Calu3 (cell line): ENCODE measurements around the gene STIM1. TPM values are rescaled to one million over a fixed set of nuclear protein-coding genes. Genes with fewer than 3 reads are reported as not detected.

Experiments used
- BruUV-seq: library from RNA; stranded (reverse); fragments of 400-500 nt; replicated peaks from 2 replicates; lab custom pipeline; 2021; lab: Mats Ljungman, UMichigan
- CTCF ChIA-PET: fragments of 300-600 bp; sonication (Branson Sonifier 250); formaldehyde crosslinking; loops from one replicate; lab custom pipeline; 2022; ENCODE audit warnings: antibody characterized with exemption; lab: Charles Lee
- DNase-seq: peaks from one replicate; pipeline ENCODE4 v3.0.0; 2022
- H3K27ac Mint-ChIP-seq: one replicate; pipeline ENCODE4 v1.8.0; 2022; ENCODE audit warnings: mixed read lengths; ENCODE audit not compliant: unreplicated experiment
- H3K27me3 Mint-ChIP-seq: one replicate; pipeline ENCODE4 v1.8.0; 2022; ENCODE audit warnings: mixed read lengths; ENCODE audit not compliant: unreplicated experiment
- H3K36me3 Mint-ChIP-seq: one replicate; pipeline ENCODE4 v1.8.0; 2022; ENCODE audit warnings: mild to moderate bottlenecking, moderate library complexity, mixed read lengths; ENCODE audit not compliant: insufficient read depth, unreplicated experiment
- H3K4me1 Mint-ChIP-seq: one replicate; pipeline ENCODE4 v1.8.0; 2022; ENCODE audit warnings: mild to moderate bottlenecking, low read depth, mixed read lengths; ENCODE audit not compliant: unreplicated experiment
- H3K4me3 Mint-ChIP-seq: one replicate; pipeline ENCODE4 v1.8.0; 2022; ENCODE audit warnings: mild to moderate bottlenecking, low read depth, moderate library complexity, mixed read lengths; ENCODE audit not compliant: unreplicated experiment
- H3K9me3 Mint-ChIP-seq: one replicate; pipeline ENCODE4 v1.8.0; 2022; ENCODE audit warnings: low read depth, mixed read lengths; ENCODE audit not compliant: unreplicated experiment
- CTCF ChIP-seq: fragments of 200-600 bp; IDR thresholded peaks from one replicate; pipeline ENCODE4 v1.8.0; 2022; ENCODE audit warnings: antibody characterized with exemption; ENCODE audit not compliant: unreplicated experiment
- intact Hi-C: fragments of 100-400 bp; cut with micrococcal nuclease; formaldehyde crosslinking; loops from one replicate; pipeline ENCODE4 v1.10.0; 2022; ENCODE audit not compliant: unreplicated experiment
- total RNA-seq: library from RNA; stranded (reverse); gene quantifications from 2 replicates; pipeline ENCODE4 v1.2.3, GENCODE V29; 2022

The STIM1 gene
- total RNA-seq, 1 experiment from 2014 or later = 60.1 TPM

DNA sequence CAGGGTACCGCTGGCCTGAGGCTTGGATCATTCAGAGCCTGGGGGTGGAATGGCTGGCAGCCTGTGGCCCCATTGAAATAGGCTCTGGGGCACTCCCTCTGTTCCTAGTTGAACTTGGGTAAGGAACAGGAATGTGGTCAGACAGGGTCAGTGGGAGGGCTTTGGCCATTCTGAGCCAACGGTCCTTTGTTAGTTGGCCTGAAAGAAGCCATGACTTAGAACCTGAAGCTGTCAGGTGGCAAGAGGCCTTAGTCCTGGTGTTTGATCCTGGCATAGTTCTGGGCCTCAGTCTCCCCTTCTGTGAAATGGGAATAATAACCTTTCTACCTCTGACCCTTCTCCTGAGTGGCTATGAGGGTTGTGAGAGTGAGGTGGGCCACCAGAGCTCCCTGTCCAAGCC is 38.8 kb upstream of the STIM1 start:
- Mint-ChIP-seq H3K4me1 (peaks cover 19% of the 10 kb centered on the region), H3K4me3 (no peak overlapping the region), H3K9me3 (no peaks in the 10 kb centered on the region), H3K27ac (peak overlapping the region; percentile 37), H3K27me3 (no peaks in the 10 kb centered on the region), H3K36me3 (no peaks in the 10 kb centered on the region)
- peak; percentile 57 for DNase-seq
- CTCF ChIA-PET = no interaction called here
- BruUV-seq = no TSS peak
- TF ChIP-seq CTCF = no peak
- intact Hi-C loops = no loop called here

GRCh38 chr11:3817181-3817800 is 38.2 kb upstream of the STIM1 start:
- intact Hi-C loops = no loop called here
- H3K9me3 Mint-ChIP-seq = no peaks in the 10 kb centered on the region
- no TSS peak for BruUV-seq
- TF ChIP-seq CTCF = no peak
- DNase-seq = no peak
- peak overlapping the region; percentile 37 for H3K27ac Mint-ChIP-seq
- CTCF ChIA-PET = interaction anchor here (0.6 kb wide), 1 partner anchor 54 kb away, joined by 5 read pairs; no protein-coding TSS in a partner anchor
- H3K4me1 Mint-ChIP-seq = peaks cover 19% of the 10 kb centered on the region
- H3K4me3 Mint-ChIP-seq = no peak overlapping the region
- no peaks in the 10 kb centered on the region for H3K27me3 Mint-ChIP-seq
- H3K36me3 Mint-ChIP-seq = no peaks in the 10 kb centered on the region

GRCh38 chr11:3820971-3821370 is 34.5 kb upstream of the STIM1 start:
- intact Hi-C loops = no loop called here
- no peak overlapping the region for H3K4me3 Mint-ChIP-seq
- peaks cover 6% of the 10 kb centered on the region for H3K36me3 Mint-ChIP-seq
- CTCF ChIA-PET = interaction anchor here (0.6 to 0.7 kb wide), 3 partner anchors 12 to 47 kb away, joined by 3 read pairs; no protein-coding TSS in a partner anchor
- H3K9me3 Mint-ChIP-seq = no peaks in the 10 kb centered on the region
- TF ChIP-seq CTCF = no peak
- peaks cover 15% of the 10 kb centered on the region for H3K4me1 Mint-ChIP-seq
- H3K27ac Mint-ChIP-seq = no peak overlapping the region
- H3K27me3 Mint-ChIP-seq = no peaks in the 10 kb centered on the region
- no peak for DNase-seq
- no TSS peak for BruUV-seq

DNA sequence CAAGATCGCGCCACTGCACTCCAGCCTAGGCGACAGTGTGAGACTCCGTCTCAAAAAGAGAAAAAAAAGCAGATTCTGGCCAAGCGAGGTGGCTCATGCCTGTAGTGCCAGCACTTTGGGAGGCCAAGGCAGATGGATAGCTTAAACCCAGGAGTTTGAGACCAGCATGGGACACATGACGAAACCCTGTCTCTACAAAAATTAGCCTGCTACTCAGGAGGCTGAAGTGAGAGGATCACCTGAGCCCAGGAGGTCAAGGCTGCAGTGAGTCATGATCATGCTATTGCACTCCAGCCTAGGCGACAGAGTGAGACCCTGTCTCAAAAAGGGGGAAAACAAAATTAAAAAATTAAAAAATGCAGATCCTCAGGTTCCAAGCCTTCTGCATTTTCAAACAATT is 33.2 kb upstream of the STIM1 start:
- no peaks in the 10 kb centered on the region for H3K9me3 Mint-ChIP-seq
- BruUV-seq = no TSS peak
- no peak for DNase-seq
- CTCF ChIA-PET = no interaction called here
- H3K27me3 Mint-ChIP-seq = no peaks in the 10 kb centered on the region
- intact Hi-C loops = no loop called here
- peaks cover 9% of the 10 kb centered on the region for H3K36me3 Mint-ChIP-seq
- H3K4me1 Mint-ChIP-seq = peaks cover 2% of the 10 kb centered on the region
- H3K27ac Mint-ChIP-seq = no peak overlapping the region
- no peak for TF ChIP-seq CTCF
- no peak overlapping the region for H3K4me3 Mint-ChIP-seq
